Endothelial cell (in vitro differentiated cells): Measurements from ENCODE around the gene PPP2R3B. TPM values are rescaled to one million over a fixed set of nuclear protein-coding genes. Genes with fewer than 3 reads are reported as not detected.

Experiments
- DNase-seq: peaks from one replicate; pipeline ENCODE4 v3.0.0; 2021; ENCODE audit warnings: low spot score
- H3K27ac Mint-ChIP-seq: one replicate; pipeline ENCODE4 v1.8.0; 2021; ENCODE audit warnings: mixed read lengths, inconsistent platforms; ENCODE audit not compliant: unreplicated experiment
- H3K27me3 Mint-ChIP-seq: one replicate; pipeline ENCODE4 v1.8.0; 2021; ENCODE audit warnings: mild to moderate bottlenecking, moderate library complexity, mixed read lengths, inconsistent platforms; ENCODE audit not compliant: unreplicated experiment
- H3K36me3 Mint-ChIP-seq: one replicate; pipeline ENCODE4 v1.8.0; 2021; ENCODE audit warnings: mild to moderate bottlenecking, low read depth, mixed read lengths, inconsistent platforms; ENCODE audit not compliant: unreplicated experiment
- H3K4me1 Mint-ChIP-seq: one replicate; pipeline ENCODE4 v1.8.0; 2021; ENCODE audit warnings: mild to moderate bottlenecking, mixed read lengths, inconsistent platforms; ENCODE audit not compliant: unreplicated experiment
- H3K4me3 Mint-ChIP-seq: one replicate; pipeline ENCODE4 v1.8.0; 2021; ENCODE audit warnings: mild to moderate bottlenecking, mixed read lengths, inconsistent platforms; ENCODE audit not compliant: unreplicated experiment
- H3K9me3 Mint-ChIP-seq: one replicate; pipeline ENCODE4 v1.8.0; 2021; ENCODE audit warnings: mixed read lengths, inconsistent platforms; ENCODE audit not compliant: unreplicated experiment
- CTCF ChIP-seq: fragments of 200-600 bp; sonication (generic); IDR thresholded peaks from one replicate; pipeline ENCODE4 v1.5.0; 2021; ENCODE audit warnings: antibody characterized with exemption; ENCODE audit not compliant: unreplicated experiment
- total RNA-seq: library from RNA; stranded (reverse); fragmentation: NEBNext Ultra II Directional; extraction: Animal tissue kit (Norgen Biotek cat#: 25700); gene quantifications from one replicate; pipeline ENCODE4 v1.2.1, GENCODE V29; 2021; ENCODE audit not compliant: unreplicated experiment

The PPP2R3B gene
- total RNA-seq, 1 donor from 2014 or later, result 44.0 TPM

- Mint-ChIP-seq H3K27ac (no peak overlapping the region), H3K36me3 (peaks cover 20% of the 10 kb centered on the region), H3K4me3 (peak overlapping the region; percentile 82), H3K4me1 (peaks cover 23% of the 10 kb centered on the region), H3K27me3 (peaks cover 16% of the 10 kb centered on the region), H3K9me3 (no peaks in the 10 kb centered on the region)
- DNase-seq, result no peak
- TF ChIP-seq CTCF, result no peak
Observed at GRCh38 chrX:370963-371745, 15.6 kb downstream of the PPP2R3B start.

- no peak for TF ChIP-seq CTCF
- Mint-ChIP-seq H3K4me1 (peaks cover 19% of the 10 kb centered on the region), H3K27ac (no peak overlapping the region), H3K4me3 (no peak overlapping the region), H3K36me3 (peaks cover 16% of the 10 kb centered on the region), H3K9me3 (no peaks in the 10 kb centered on the region), H3K27me3 (peaks cover 16% of the 10 kb centered on the region)
- no peak for DNase-seq
Observed at GRCh38 chrX:370244-370962, 16.3 kb downstream of the PPP2R3B start.

GRCh38 chrX:369563-370101 is 17.1 kb downstream of the PPP2R3B start:
- Mint-ChIP-seq H3K27ac (no peak overlapping the region), H3K4me3 (no peak overlapping the region), H3K9me3 (no peaks in the 10 kb centered on the region), H3K27me3 (peaks cover 12% of the 10 kb centered on the region), H3K4me1 (peaks cover 11% of the 10 kb centered on the region), H3K36me3 (peaks cover 12% of the 10 kb centered on the region)
- TF ChIP-seq CTCF, result no peak
- no peak for DNase-seq

GRCh38 chrX:368811-369562 is 17.7 kb downstream of the PPP2R3B start:
- Mint-ChIP-seq H3K36me3 (peaks cover 11% of the 10 kb centered on the region), H3K9me3 (no peaks in the 10 kb centered on the region), H3K4me1 (peaks cover 7% of the 10 kb centered on the region), H3K27ac (no peak overlapping the region), H3K27me3 (peaks cover 12% of the 10 kb centered on the region), H3K4me3 (no peak overlapping the region)
- DNase-seq, result no peak
- no peak for TF ChIP-seq CTCF
